A673 (cell line): ENCODE results near the gene SPON1.

ENCODE experiments used
- EZH2 ChIP-seq: fragments of 200-600 bp; sonication (generic); IDR thresholded peaks from 2 replicates; pipeline ENCODE4 v1.6.1; 2017; ENCODE audit warnings: borderline replicate concordance, low read depth, mild to moderate bottlenecking, mixed read lengths, antibody characterized with exemption, low read length; ENCODE audit not compliant: poor library complexity, severe bottlenecking
- TF ChIP-seq, protein P1 (sequence below): fragments of 300-800, 200-600 bp; sonication (generic); conservative IDR thresholded peaks from 2 replicates; pipeline ENCODE4 v1.5.1; 2017; ENCODE audit warnings: low read depth, mild to moderate bottlenecking, antibody characterized with exemption, low read length, moderate library complexity, mixed read lengths

DNA sequence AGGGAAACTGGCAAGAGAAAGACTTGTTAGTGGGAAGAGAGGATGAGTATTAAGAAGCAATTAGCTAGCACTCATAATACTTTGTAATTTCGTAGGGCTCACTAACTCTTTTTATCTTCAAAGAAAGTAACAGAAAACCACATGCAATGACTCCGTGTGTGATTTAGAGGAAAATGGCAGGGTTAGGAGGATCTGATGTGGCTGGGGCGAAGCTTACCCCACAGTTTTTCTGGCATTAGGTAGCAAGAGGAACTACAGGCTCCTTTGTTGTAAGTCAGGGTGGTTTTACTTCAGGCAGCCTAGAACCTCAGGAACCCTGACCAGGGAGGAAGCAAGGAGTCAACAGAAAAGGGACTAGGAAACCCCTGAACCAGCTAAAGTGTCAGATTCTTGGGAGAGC, 89.7 kb downstream of the SPON1 start:
- TF ChIP-seq, protein P1, sequence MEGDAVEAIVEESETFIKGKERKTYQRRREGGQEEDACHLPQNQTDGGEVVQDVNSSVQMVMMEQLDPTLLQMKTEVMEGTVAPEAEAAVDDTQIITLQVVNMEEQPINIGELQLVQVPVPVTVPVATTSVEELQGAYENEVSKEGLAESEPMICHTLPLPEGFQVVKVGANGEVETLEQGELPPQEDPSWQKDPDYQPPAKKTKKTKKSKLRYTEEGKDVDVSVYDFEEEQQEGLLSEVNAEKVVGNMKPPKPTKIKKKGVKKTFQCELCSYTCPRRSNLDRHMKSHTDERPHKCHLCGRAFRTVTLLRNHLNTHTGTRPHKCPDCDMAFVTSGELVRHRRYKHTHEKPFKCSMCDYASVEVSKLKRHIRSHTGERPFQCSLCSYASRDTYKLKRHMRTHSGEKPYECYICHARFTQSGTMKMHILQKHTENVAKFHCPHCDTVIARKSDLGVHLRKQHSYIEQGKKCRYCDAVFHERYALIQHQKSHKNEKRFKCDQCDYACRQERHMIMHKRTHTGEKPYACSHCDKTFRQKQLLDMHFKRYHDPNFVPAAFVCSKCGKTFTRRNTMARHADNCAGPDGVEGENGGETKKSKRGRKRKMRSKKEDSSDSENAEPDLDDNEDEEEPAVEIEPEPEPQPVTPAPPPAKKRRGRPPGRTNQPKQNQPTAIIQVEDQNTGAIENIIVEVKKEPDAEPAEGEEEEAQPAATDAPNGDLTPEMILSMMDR, result no peak
- TF ChIP-seq EZH2, result no peak
